ENCODE data around the gene STK35.

DNA sequence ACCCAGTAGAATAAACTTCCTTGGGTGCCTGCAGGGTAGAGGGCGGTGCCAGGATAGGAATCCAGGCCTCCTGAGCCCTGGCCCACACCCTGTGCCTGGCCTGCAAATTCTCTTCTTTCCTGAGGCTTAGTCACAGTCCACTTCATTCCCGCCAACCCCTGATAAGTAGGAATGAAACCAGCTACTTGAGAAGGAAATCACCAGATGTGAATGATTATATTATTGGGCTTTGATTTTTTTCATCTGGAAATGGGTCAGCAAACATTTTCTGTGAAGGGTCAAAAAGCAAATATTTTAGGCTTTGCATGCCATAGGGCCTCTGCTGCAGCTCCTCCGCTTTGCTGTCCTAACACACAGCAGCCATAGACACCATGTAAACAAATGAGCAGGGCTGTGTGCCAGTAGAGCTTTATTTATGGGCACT is 50.2 kb downstream of the STK35 start:
- TF ChIP-seq EZH2 (IDR thresholded peaks at IDR 0.05; ENCODE audit: insufficient read depth, poor library complexity, severe bottlenecking) (no peak), EZH2phosphoT487 (IDR thresholded peaks at IDR 0.05; ENCODE audit: insufficient read depth, low read depth) (no peak)
